Neural cell (in vitro differentiated cells): Measurements from ENCODE around the gene ATF7IP.

Source experiments
- CTCF ChIP-seq: fragments of 450-650 bp; IDR thresholded peaks from 2 replicates; pipeline ENCODE4 v1.5.1; 2014; ENCODE audit warnings: antibody characterized with exemption, mild to moderate bottlenecking, moderate library complexity; ENCODE audit not compliant: poor library complexity, severe bottlenecking
- EP300 ChIP-seq: fragments of 450-650 bp; conservative IDR thresholded peaks from 2 replicates; pipeline ENCODE4 v1.6.1; 2014; ENCODE audit warnings: antibody characterized with exemption, mild to moderate bottlenecking, moderate library complexity; ENCODE audit not compliant: poor library complexity, severe bottlenecking
- EZH2 ChIP-seq: fragments of 200-600, 300-800 bp; shearing (Covaris generic), sonication (generic); IDR thresholded peaks from 2 replicates; pipeline ENCODE4 v1.6.1; 2014; ENCODE audit warnings: antibody characterized with exemption, low read length, borderline replicate concordance, mild to moderate bottlenecking; ENCODE audit not compliant: insufficient read depth, poor library complexity, severe bottlenecking
- MXI1 ChIP-seq: fragments of 450-650 bp; conservative IDR thresholded peaks from 2 replicates; pipeline ENCODE4 v1.6.1; 2014; ENCODE audit warnings: antibody characterized with exemption, mild to moderate bottlenecking; ENCODE audit not compliant: poor library complexity, severe bottlenecking
- POLR2AphosphoS5 ChIP-seq: IDR thresholded peaks from 2 replicates; pipeline ENCODE4 v1.6.1; 2012
- RAD21 ChIP-seq: fragments of 450-650 bp; conservative IDR thresholded peaks from 2 replicates; pipeline ENCODE4 v1.6.1; 2014; ENCODE audit warnings: antibody characterized with exemption, mild to moderate bottlenecking, moderate library complexity
- REST ChIP-seq: IDR thresholded peaks from 2 replicates; pipeline ENCODE4 v1.6.1; 2012; ENCODE audit warnings: borderline replicate concordance
- SMC3 ChIP-seq: fragments of 450-650 bp; conservative IDR thresholded peaks from 2 replicates; pipeline ENCODE4 v1.6.1; 2014; ENCODE audit warnings: antibody characterized with exemption, mild to moderate bottlenecking, moderate library complexity; ENCODE audit not compliant: poor library complexity

- TF ChIP-seq CTCF = no peak
- TF ChIP-seq EZH2 = no peak
- no peak for TF ChIP-seq REST
- no peak for TF ChIP-seq POLR2AphosphoS5
- TF ChIP-seq EP300 = no peak
- no peak for TF ChIP-seq MXI1
- TF ChIP-seq SMC3 = no peak
- no peak for TF ChIP-seq RAD21
Observed at GRCh38 chr12:14479004-14479403, 113.5 kb downstream of the ATF7IP start.
